Measurements from ENCODE around the gene SPAG8. TPM values are rescaled to one million over a fixed set of nuclear protein-coding genes. Genes with fewer than 3 reads are reported as not detected.
A peak's percentile ranks its signal among the peaks of the same experiment; 100 is the strongest.

Gene SPAG8
- total RNA-seq, 1 experiment from 2014 or later: not detected

GRCh38 chr9:35814106-35814840 lies 2.2 kb upstream of the SPAG8 start:
- BruUV-seq (replicated peaks): no TSS peak
- no peaks in the 10 kb centered on the region for H3K9me3 ChIP-seq (ENCODE audit: low read length)
- no peaks in the 10 kb centered on the region for H4K20me1 ChIP-seq (ENCODE audit: low read length)
- peak overlapping the region; percentile 96 for H3K9ac ChIP-seq (ENCODE audit: low read length)
- peak; percentile 27 for ATAC-seq
- peaks cover 14% of the 10 kb centered on the region; the same call in 1 of the 2 replicates for H3K4me1 ChIP-seq (ENCODE audit: insufficient read depth, low read length)
- peak; percentile 33; the same call in 1 of the 2 replicates for TF ChIP-seq CTCF (conservative IDR thresholded peaks at IDR 0.05; ENCODE audit: low read depth, low read length)
- TF ChIP-seq EZH2phosphoT487 (IDR thresholded peaks at IDR 0.05; ENCODE audit: borderline replicate concordance, low read length): no peak
- peak overlapping the region; percentile 81 for H3K27ac ChIP-seq (ENCODE audit: low read length)
- H3F3A ChIP-seq (ENCODE audit: low read length, unreplicated experiment): no peaks in the 10 kb centered on the region
- H3K9me2 ChIP-seq (replicated peaks; ENCODE audit: low read length): no peaks in the 10 kb centered on the region
- ChIA-PET POLR2A (ENCODE audit: unreplicated experiment) (no interaction called here), CTCF (interaction anchor here (0.6 to 1.2 kb wide), 3 partner anchors 12 to 24 kb away, joined by 3 to 6 read pairs (median 6); no protein-coding TSS in a partner anchor)
- intact Hi-C loops (cut with micrococcal nuclease): no loop called here
- H3K4me3 ChIP-seq (ENCODE audit: low read length): peak overlapping the region; percentile 86
- H3K79me2 ChIP-seq (ENCODE audit: low read length): peaks cover 9% of the 10 kb centered on the region
- peak overlapping the region; percentile 76 for H2AFZ ChIP-seq (ENCODE audit: low read length)
- H3K4me2 ChIP-seq (ENCODE audit: low read length): peak overlapping the region; percentile 99
- peak; percentile 30 for DNase-seq
- H3K36me3 ChIP-seq (ENCODE audit: low read depth, low read length): no peaks in the 10 kb centered on the region
- H3K27me3 ChIP-seq (ENCODE audit: low read length): no peaks in the 10 kb centered on the region

GRCh38 chr9:35813434-35814105 lies 1.5 kb upstream of the SPAG8 start:
- Histone ChIP-seq H3K36me3 (ENCODE audit: low read depth, low read length) (no peaks in the 10 kb centered on the region), H3K27me3 (ENCODE audit: low read length) (no peaks in the 10 kb centered on the region), H3K4me3 (ENCODE audit: low read length) (peak overlapping the region; percentile 86), H3K9me3 (ENCODE audit: low read length) (no peaks in the 10 kb centered on the region), H3K9ac (ENCODE audit: low read length) (0 out of 2 replicates have a peak overlapping the region, but pooled peaks have one; percentile 96), H3K27ac (ENCODE audit: low read length) (0 out of 2 replicates have a peak overlapping the region, but pooled peaks have one; percentile 81), H3K4me2 (ENCODE audit: low read length) (peak overlapping the region; percentile 99), H4K20me1 (ENCODE audit: low read length) (no peaks in the 10 kb centered on the region), H3K4me1 (ENCODE audit: insufficient read depth, low read length) (peaks cover 14% of the 10 kb centered on the region; the same call in 1 of the 2 replicates), H3K9me2 (replicated peaks; ENCODE audit: low read length) (no peaks in the 10 kb centered on the region), H3K79me2 (ENCODE audit: low read length) (peaks cover 9% of the 10 kb centered on the region), H3F3A (ENCODE audit: low read length, unreplicated experiment) (no peaks in the 10 kb centered on the region), H2AFZ (ENCODE audit: low read length) (no peak overlapping the region)
- peak; percentile 47 for TF ChIP-seq CTCF (conservative IDR thresholded peaks at IDR 0.05; ENCODE audit: low read depth, low read length)
- no peak for TF ChIP-seq EZH2phosphoT487 (IDR thresholded peaks at IDR 0.05; ENCODE audit: borderline replicate concordance, low read length)
- peak; percentile 46 for DNase-seq
- POLR2A ChIA-PET (ENCODE audit: unreplicated experiment): no interaction called here
- BruUV-seq (replicated peaks): TSS peak; percentile 64
- intact Hi-C loops (cut with micrococcal nuclease): no loop called here
- CTCF ChIA-PET: interaction anchor here (0.6 to 1.2 kb wide), 2 partner anchors 13 to 23 kb away, joined by 3 to 6 read pairs; no protein-coding TSS in a partner anchor
- no peak for ATAC-seq

Data from PC-3 (cell line).